ENCODE results near the gene FRMPD4.

DNA sequence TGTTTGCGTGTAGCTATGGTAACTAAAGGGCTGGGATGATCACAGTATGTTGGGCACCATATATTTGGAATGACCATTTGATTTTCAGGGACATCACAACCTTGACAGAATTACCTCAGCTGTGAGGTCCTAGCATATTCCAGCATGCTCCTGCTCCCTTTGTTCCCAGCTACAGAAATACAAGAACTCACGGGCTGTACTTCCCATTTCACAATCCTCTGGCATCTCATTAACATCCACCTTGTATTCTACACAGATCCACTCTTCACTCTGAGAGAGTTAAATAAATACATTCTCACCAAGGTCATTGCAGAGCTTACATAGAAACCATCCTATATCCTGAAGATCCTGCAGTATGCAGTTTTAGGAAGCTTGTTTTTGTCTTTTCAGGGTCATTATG, 169.7 kb downstream of the FRMPD4 start:
- TF ChIP-seq CHD4 (IDR thresholded peaks at IDR 0.05) (no peak), POLR2AphosphoS2 (IDR thresholded peaks at IDR 0.05; ENCODE audit: low read depth, low read length) (no peak), POLR2AphosphoS5 (IDR thresholded peaks at IDR 0.05; ENCODE audit: low read length) (no peak), WRNIP1 (IDR thresholded peaks at IDR 0.05; ENCODE audit: borderline replicate concordance, low read depth, low read length) (no peak), EZH2 (IDR thresholded peaks at IDR 0.05; ENCODE audit: borderline replicate concordance, control insufficient read depth, low read depth, low read length) (no peak), SP1 (IDR thresholded peaks at IDR 0.05; ENCODE audit: low read depth, low read length) (no peak), MYB (IDR thresholded peaks at IDR 0.05; ENCODE audit: borderline replicate concordance, low read depth, low read length) (no peak), RBBP5 (conservative IDR thresholded peaks at IDR 0.05) (no peak), POLR2A (IDR thresholded peaks at IDR 0.05; ENCODE audit: low read depth, low read length) (no peak), BCL3 (IDR thresholded peaks at IDR 0.05; ENCODE audit: borderline replicate concordance, insufficient read depth, low read depth, low read length, poor library complexity, severe bottlenecking) (no peak)
- TF ChIP-seq, protein P1, sequence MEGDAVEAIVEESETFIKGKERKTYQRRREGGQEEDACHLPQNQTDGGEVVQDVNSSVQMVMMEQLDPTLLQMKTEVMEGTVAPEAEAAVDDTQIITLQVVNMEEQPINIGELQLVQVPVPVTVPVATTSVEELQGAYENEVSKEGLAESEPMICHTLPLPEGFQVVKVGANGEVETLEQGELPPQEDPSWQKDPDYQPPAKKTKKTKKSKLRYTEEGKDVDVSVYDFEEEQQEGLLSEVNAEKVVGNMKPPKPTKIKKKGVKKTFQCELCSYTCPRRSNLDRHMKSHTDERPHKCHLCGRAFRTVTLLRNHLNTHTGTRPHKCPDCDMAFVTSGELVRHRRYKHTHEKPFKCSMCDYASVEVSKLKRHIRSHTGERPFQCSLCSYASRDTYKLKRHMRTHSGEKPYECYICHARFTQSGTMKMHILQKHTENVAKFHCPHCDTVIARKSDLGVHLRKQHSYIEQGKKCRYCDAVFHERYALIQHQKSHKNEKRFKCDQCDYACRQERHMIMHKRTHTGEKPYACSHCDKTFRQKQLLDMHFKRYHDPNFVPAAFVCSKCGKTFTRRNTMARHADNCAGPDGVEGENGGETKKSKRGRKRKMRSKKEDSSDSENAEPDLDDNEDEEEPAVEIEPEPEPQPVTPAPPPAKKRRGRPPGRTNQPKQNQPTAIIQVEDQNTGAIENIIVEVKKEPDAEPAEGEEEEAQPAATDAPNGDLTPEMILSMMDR (IDR thresholded peaks at IDR 0.05 in 2 of 3, conservative IDR thresholded peaks at IDR 0.05 in 1 of 3; ENCODE audit: control insufficient read depth in 2 of 3, extremely low read depth in 1 of 3, insufficient read depth in 1 of 3, low read depth in 3 of 3, low read length in 3 of 3) = no peak
- TF ChIP-seq, protein P2, sequence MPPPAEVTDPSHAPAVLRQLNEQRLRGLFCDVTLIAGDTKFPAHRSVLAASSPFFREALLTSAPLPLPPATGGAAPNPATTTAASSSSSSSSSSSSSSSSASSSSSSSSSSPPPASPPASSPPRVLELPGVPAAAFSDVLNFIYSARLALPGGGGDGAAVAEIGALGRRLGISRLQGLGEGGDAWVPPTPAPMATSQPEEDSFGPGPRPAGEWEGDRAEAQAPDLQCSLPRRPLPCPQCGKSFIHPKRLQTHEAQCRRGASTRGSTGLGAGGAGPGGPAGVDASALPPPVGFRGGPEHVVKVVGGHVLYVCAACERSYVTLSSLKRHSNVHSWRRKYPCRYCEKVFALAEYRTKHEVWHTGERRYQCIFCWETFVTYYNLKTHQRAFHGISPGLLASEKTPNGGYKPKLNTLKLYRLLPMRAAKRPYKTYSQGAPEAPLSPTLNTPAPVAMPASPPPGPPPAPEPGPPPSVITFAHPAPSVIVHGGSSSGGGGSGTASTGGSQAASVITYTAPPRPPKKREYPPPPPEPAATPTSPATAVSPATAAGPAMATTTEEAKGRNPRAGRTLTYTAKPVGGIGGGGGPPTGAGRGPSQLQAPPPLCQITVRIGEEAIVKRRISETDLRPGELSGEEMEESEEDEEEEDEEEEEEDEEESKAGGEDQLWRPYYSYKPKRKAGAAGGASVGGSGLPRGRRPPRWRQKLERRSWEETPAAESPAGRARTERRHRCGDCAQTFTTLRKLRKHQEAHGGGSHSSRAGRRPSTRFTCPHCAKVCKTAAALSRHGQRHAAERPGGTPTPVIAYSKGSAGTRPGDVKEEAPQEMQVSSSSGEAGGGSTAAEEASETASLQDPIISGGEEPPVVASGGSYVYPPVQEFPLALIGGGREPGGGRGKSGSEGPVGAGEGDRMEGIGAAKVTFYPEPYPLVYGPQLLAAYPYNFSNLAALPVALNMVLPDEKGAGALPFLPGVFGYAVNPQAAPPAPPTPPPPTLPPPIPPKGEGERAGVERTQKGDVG (CRISPR knock-in tag; IDR thresholded peaks at IDR 0.05) = no peak
- TF ChIP-seq, protein P3, sequence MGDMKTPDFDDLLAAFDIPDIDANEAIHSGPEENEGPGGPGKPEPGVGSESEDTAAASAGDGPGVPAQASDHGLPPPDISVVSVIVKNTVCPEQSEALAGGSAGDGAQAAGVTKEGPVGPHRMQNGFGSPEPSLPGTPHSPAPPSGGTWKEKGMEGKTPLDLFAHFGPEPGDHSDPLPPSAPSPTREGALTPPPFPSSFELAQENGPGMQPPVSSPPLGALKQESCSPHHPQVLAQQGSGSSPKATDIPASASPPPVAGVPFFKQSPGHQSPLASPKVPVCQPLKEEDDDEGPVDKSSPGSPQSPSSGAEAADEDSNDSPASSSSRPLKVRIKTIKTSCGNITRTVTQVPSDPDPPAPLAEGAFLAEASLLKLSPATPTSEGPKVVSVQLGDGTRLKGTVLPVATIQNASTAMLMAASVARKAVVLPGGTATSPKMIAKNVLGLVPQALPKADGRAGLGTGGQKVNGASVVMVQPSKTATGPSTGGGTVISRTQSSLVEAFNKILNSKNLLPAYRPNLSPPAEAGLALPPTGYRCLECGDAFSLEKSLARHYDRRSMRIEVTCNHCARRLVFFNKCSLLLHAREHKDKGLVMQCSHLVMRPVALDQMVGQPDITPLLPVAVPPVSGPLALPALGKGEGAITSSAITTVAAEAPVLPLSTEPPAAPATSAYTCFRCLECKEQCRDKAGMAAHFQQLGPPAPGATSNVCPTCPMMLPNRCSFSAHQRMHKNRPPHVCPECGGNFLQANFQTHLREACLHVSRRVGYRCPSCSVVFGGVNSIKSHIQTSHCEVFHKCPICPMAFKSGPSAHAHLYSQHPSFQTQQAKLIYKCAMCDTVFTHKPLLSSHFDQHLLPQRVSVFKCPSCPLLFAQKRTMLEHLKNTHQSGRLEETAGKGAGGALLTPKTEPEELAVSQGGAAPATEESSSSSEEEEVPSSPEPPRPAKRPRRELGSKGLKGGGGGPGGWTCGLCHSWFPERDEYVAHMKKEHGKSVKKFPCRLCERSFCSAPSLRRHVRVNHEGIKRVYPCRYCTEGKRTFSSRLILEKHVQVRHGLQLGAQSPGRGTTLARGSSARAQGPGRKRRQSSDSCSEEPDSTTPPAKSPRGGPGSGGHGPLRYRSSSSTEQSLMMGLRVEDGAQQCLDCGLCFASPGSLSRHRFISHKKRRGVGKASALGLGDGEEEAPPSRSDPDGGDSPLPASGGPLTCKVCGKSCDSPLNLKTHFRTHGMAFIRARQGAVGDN (IDR thresholded peaks at IDR 0.05) = no peak
- TF ChIP-seq, protein P4, sequence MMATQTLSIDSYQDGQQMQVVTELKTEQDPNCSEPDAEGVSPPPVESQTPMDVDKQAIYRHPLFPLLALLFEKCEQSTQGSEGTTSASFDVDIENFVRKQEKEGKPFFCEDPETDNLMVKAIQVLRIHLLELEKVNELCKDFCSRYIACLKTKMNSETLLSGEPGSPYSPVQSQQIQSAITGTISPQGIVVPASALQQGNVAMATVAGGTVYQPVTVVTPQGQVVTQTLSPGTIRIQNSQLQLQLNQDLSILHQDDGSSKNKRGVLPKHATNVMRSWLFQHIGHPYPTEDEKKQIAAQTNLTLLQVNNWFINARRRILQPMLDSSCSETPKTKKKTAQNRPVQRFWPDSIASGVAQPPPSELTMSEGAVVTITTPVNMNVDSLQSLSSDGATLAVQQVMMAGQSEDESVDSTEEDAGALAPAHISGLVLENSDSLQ (IDR thresholded peaks at IDR 0.05) = no peak

Measured in GM12878 (cell line).